Measurements from ENCODE around the gene CYSLTR1.
"Not testable (repeated sequence)": the region's sequence is repeated elsewhere in the genome, so short reads cannot be mapped to it uniquely, and the experiment has no call there.

CYSLTR1 gene

GRCh38 chrX:78327370-78328086 is at the start of gene CYSLTR1:
Gene CYSLTR1 (minus strand): TSS chrX:78327611. CDS start chrX:78273746, 53,865 bp downstream.
- DNase-seq (ENCODE audit: low read depth, low spot score) = no peak

- DNase-seq (ENCODE audit: low read depth, low spot score) = no peak
Measured at GRCh38 chrX:78377186-78377585, 49.8 kb upstream of the CYSLTR1 start.

- DNase-seq (ENCODE audit: low read depth, low spot score) = no peak
Measured at GRCh38 chrX:78375894-78376293, 48.5 kb upstream of the CYSLTR1 start.

- no peak for DNase-seq (ENCODE audit: low read depth, low spot score)
Measured at GRCh38 chrX:78366576-78366975, 39.2 kb upstream of the CYSLTR1 start.

- DNase-seq (ENCODE audit: low read depth, low spot score) = no peak
Measured at GRCh38 chrX:78357342-78358055, 30.1 kb upstream of the CYSLTR1 start.

GRCh38 chrX:78333521-78333920 is 6.1 kb upstream of the CYSLTR1 start:
- no peak for DNase-seq (ENCODE audit: low read depth, low spot score)

- no peak for DNase-seq (ENCODE audit: low read depth, low spot score)
Measured at GRCh38 chrX:78331708-78332107, 4.3 kb upstream of the CYSLTR1 start.

GRCh38 chrX:78330540-78330939 is 3.1 kb upstream of the CYSLTR1 start:
- DNase-seq (ENCODE audit: low read depth, low spot score) = no peak

- no peak for DNase-seq (ENCODE audit: low read depth, low spot score)
Measured at GRCh38 chrX:78330068-78330467, 2.7 kb upstream of the CYSLTR1 start.

- no peak for DNase-seq (ENCODE audit: low read depth, low spot score)
Measured at GRCh38 chrX:78329486-78329885, 2.1 kb upstream of the CYSLTR1 start.

GRCh38 chrX:78326401-78326800 is 1.0 kb downstream of the CYSLTR1 start:
- no peak for DNase-seq (ENCODE audit: low read depth, low spot score)

GRCh38 chrX:78322863-78323262 is 4.5 kb downstream of the CYSLTR1 start:
- DNase-seq (ENCODE audit: low read depth, low spot score) = no peak

- DNase-seq (ENCODE audit: low read depth, low spot score) = no peak
Measured at GRCh38 chrX:78321809-78322208, 5.6 kb downstream of the CYSLTR1 start.

GRCh38 chrX:78316265-78316664 is 11.1 kb downstream of the CYSLTR1 start:
- no peak for DNase-seq (ENCODE audit: low read depth, low spot score)

- no peak for DNase-seq (ENCODE audit: low read depth, low spot score)
Measured at GRCh38 chrX:78315745-78316144, 11.7 kb downstream of the CYSLTR1 start.

- DNase-seq (ENCODE audit: low read depth, low spot score) = no peak
Measured at GRCh38 chrX:78314561-78314960, 12.8 kb downstream of the CYSLTR1 start.

- DNase-seq (ENCODE audit: low read depth, low spot score) = no peak
Measured at GRCh38 chrX:78313526-78313925, 13.9 kb downstream of the CYSLTR1 start.

- no peak for DNase-seq (ENCODE audit: low read depth, low spot score)
Measured at GRCh38 chrX:78307665-78308064, 19.7 kb downstream of the CYSLTR1 start.

- no peak for DNase-seq (ENCODE audit: low read depth, low spot score)
Measured at GRCh38 chrX:78303086-78303485, 24.3 kb downstream of the CYSLTR1 start.

GRCh38 chrX:78300933-78301332 is 26.5 kb downstream of the CYSLTR1 start:
- not testable (repeated sequence) for DNase-seq (ENCODE audit: low read depth, low spot score)

- no peak for DNase-seq (ENCODE audit: low read depth, low spot score)
Measured at GRCh38 chrX:78283511-78283910, 43.9 kb downstream of the CYSLTR1 start.

GRCh38 chrX:78237127-78237526 is 90.3 kb downstream of the CYSLTR1 start:
- no peak for DNase-seq (ENCODE audit: low read depth, low spot score)

- DNase-seq (ENCODE audit: low read depth, low spot score) = not testable (repeated sequence)
Measured at GRCh38 chrX:78226047-78226446, 101.4 kb downstream of the CYSLTR1 start.

Measured in astrocyte of the hippocampus (primary cell).